GM21576 (cell line): ENCODE data around the gene TRAIP.
"Not testable (repeated sequence)": the region's sequence is repeated elsewhere in the genome, so short reads cannot be mapped to it uniquely, and the experiment has no call there.

Source experiments
- ATAC-seq: cut with Tn5 transposase; IDR thresholded peaks from one replicate; pipeline ENCODE4 v1.9.1; 2021; ENCODE audit warnings: mild to moderate bottlenecking, moderate library complexity; ENCODE audit not compliant: unreplicated experiment

TRAIP gene

GRCh38 chr3:49856181-49857005 is at the start of gene TRAIP:
Gene TRAIP (minus strand): TSS chr3:49856564. CDS start chr3:49856453, 111 bp downstream.
- ATAC-seq: peak; percentile 96

- ATAC-seq: not testable (repeated sequence)
These were observed 48.1 kb upstream of the TRAIP start for GRCh38 chr3:49904448-49904847.

GRCh38 chr3:49903451-49904424 is 47.4 kb upstream of the TRAIP start, which contains the start of gene MST1R:
Gene MST1R (minus strand): TSS chr3:49903873. CDS start chr3:49903609, 264 bp downstream.
- peak; percentile 63 for ATAC-seq

- ATAC-seq: no peak
These were observed 46.4 kb upstream of the TRAIP start for GRCh38 chr3:49902511-49903345.

- no peak for ATAC-seq
These were observed 45.3 kb upstream of the TRAIP start for GRCh38 chr3:49901366-49902339.

- ATAC-seq: no peak
These were observed 44.3 kb upstream of the TRAIP start for GRCh38 chr3:49900491-49901153.

GRCh38 chr3:49899815-49900214 is 43.5 kb upstream of the TRAIP start:
- ATAC-seq: no peak

GRCh38 chr3:49898991-49899390 is 42.6 kb upstream of the TRAIP start:
- no peak for ATAC-seq

- no peak for ATAC-seq
These were observed 40.0 kb upstream of the TRAIP start for GRCh38 chr3:49896345-49896744.

- ATAC-seq: no peak
These were observed 39.4 kb upstream of the TRAIP start for GRCh38 chr3:49895791-49896190.

GRCh38 chr3:49889296-49889695 is 32.9 kb upstream of the TRAIP start:
- ATAC-seq: no peak

- no peak for ATAC-seq
These were observed 30.5 kb upstream of the TRAIP start for GRCh38 chr3:49886922-49887265.

GRCh38 chr3:49883998-49884397 is 27.6 kb upstream of the TRAIP start:
- ATAC-seq: no peak

GRCh38 chr3:49882166-49882565 is 25.8 kb upstream of the TRAIP start:
- ATAC-seq: no peak

- no peak for ATAC-seq
These were observed 24.4 kb upstream of the TRAIP start for GRCh38 chr3:49880581-49881315.

- no peak for ATAC-seq
These were observed 23.4 kb upstream of the TRAIP start for GRCh38 chr3:49879721-49880120.

- no peak for ATAC-seq
These were observed 22.3 kb upstream of the TRAIP start for GRCh38 chr3:49878686-49879085.

GRCh38 chr3:49877716-49878115 is 21.4 kb upstream of the TRAIP start:
- ATAC-seq: no peak
